ENCODE results near the gene PDE8B. TPM values are rescaled to one million over a fixed set of nuclear protein-coding genes. Genes with fewer than 3 reads are reported as not detected.

The PDE8B gene
- total RNA-seq, 1 experiment from 2014 or later = 0.17 TPM

DNA sequence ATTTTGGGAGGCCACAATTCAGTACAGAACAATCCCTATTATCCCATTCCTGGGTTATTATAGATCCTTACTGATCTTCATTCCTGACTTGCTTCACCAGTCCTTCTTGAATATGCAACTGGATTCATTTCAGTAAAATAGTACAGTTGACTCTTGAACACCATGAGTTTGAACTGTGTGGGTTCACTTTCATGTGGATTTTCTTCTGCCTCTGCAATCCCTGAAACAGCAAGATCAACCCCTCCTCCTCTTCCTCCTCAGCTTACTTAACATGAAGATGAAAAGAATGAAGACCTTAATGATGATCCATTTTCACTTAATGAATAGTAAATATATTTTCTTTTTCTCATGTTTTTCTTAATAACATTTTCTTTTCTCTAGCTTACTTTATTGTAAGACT, 8.3 kb upstream of the PDE8B start:
- Histone ChIP-seq H3K27me3 (ENCODE audit: insufficient read depth, low read length) (no peaks in the 10 kb centered on the region), H2AFZ (ENCODE audit: low read depth, low read length, poor library complexity, severe bottlenecking) (no peak overlapping the region), H3K4me2 (ENCODE audit: low read length) (no peak overlapping the region), H3K4me3 (replicated peaks in 1 of 2; ENCODE audit: low read depth in 1 of 2, low read length in 2 of 2) (no peak overlapping the region), H3K9ac (ENCODE audit: low read length) (no peak overlapping the region), H3K36me3 (ENCODE audit: control insufficient read depth in 1 of 2, insufficient read depth in 2 of 2, low read length in 2 of 2) (no peaks in the 10 kb centered on the region), H3K9me3 (ENCODE audit: control insufficient read depth in 1 of 2, insufficient read depth in 1 of 2, low read depth in 1 of 2, low read length in 2 of 2) (no peaks in the 10 kb centered on the region), H4K20me1 (ENCODE audit: insufficient read depth) (no peaks in the 10 kb centered on the region), H3K79me2 (ENCODE audit: insufficient read depth, low read length) (no peaks in the 10 kb centered on the region), H3K27ac (ENCODE audit: low read depth, low read length) (no peak overlapping the region), H3K4me1 (ENCODE audit: control insufficient read depth in 1 of 2, insufficient read depth in 2 of 2, low read length in 2 of 2) (no peaks in the 10 kb centered on the region), H3K9me2 (ENCODE audit: insufficient read depth) (no peaks in the 10 kb centered on the region; the same call in 1 of the 2 replicates)
- ATAC-seq (no peak), DNase-seq (ENCODE audit: low read depth, low spot score) (no peak)
- TF ChIP-seq EZH2phosphoT487 (IDR thresholded peaks at IDR 0.05; ENCODE audit: borderline replicate concordance) (no peak), POLR2AphosphoS5 (IDR thresholded peaks at IDR 0.05; ENCODE audit: low read depth, low read length) (no peak), ELF1 (IDR thresholded peaks at IDR 0.05; ENCODE audit: borderline replicate concordance, low read depth) (no peak), ZFX (IDR thresholded peaks at IDR 0.05) (no peak), TCF7L2 (IDR thresholded peaks at IDR 0.05; ENCODE audit: borderline replicate concordance, extremely low read depth, insufficient read depth, insufficient read length) (no peak), CBX3 (IDR thresholded peaks at IDR 0.05; ENCODE audit: low read depth) (no peak), EZH2 (IDR thresholded peaks at IDR 0.05) (no peak), YY1 (IDR thresholded peaks at IDR 0.05; ENCODE audit: extremely low read depth, insufficient replicate concordance, low read depth, low read length) (no peak), SIN3A (IDR thresholded peaks at IDR 0.05; ENCODE audit: low read depth) (no peak), FOSL1 (IDR thresholded peaks at IDR 0.05; ENCODE audit: low read depth) (no peak), EGR1 (IDR thresholded peaks at IDR 0.05; ENCODE audit: low read depth) (no peak), POLR2A (IDR thresholded peaks at IDR 0.05; ENCODE audit: borderline replicate concordance, extremely low read depth, insufficient read depth, insufficient read length) (no peak), CEBPB (IDR thresholded peaks at IDR 0.05; ENCODE audit: low read depth) (no peak)
- TF ChIP-seq, protein P1, sequence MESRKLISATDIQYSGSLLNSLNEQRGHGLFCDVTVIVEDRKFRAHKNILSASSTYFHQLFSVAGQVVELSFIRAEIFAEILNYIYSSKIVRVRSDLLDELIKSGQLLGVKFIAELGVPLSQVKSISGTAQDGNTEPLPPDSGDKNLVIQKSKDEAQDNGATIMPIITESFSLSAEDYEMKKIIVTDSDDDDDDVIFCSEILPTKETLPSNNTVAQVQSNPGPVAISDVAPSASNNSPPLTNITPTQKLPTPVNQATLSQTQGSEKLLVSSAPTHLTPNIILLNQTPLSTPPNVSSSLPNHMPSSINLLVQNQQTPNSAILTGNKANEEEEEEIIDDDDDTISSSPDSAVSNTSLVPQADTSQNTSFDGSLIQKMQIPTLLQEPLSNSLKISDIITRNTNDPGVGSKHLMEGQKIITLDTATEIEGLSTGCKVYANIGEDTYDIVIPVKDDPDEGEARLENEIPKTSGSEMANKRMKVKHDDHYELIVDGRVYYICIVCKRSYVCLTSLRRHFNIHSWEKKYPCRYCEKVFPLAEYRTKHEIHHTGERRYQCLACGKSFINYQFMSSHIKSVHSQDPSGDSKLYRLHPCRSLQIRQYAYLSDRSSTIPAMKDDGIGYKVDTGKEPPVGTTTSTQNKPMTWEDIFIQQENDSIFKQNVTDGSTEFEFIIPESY (IDR thresholded peaks at IDR 0.05; ENCODE audit: extremely low read depth, insufficient replicate concordance, low read length) = no peak
- TF ChIP-seq, protein P2, sequence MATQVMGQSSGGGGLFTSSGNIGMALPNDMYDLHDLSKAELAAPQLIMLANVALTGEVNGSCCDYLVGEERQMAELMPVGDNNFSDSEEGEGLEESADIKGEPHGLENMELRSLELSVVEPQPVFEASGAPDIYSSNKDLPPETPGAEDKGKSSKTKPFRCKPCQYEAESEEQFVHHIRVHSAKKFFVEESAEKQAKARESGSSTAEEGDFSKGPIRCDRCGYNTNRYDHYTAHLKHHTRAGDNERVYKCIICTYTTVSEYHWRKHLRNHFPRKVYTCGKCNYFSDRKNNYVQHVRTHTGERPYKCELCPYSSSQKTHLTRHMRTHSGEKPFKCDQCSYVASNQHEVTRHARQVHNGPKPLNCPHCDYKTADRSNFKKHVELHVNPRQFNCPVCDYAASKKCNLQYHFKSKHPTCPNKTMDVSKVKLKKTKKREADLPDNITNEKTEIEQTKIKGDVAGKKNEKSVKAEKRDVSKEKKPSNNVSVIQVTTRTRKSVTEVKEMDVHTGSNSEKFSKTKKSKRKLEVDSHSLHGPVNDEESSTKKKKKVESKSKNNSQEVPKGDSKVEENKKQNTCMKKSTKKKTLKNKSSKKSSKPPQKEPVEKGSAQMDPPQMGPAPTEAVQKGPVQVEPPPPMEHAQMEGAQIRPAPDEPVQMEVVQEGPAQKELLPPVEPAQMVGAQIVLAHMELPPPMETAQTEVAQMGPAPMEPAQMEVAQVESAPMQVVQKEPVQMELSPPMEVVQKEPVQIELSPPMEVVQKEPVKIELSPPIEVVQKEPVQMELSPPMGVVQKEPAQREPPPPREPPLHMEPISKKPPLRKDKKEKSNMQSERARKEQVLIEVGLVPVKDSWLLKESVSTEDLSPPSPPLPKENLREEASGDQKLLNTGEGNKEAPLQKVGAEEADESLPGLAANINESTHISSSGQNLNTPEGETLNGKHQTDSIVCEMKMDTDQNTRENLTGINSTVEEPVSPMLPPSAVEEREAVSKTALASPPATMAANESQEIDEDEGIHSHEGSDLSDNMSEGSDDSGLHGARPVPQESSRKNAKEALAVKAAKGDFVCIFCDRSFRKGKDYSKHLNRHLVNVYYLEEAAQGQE (IDR thresholded peaks at IDR 0.05; ENCODE audit: low read depth) = no peak
- TF ChIP-seq, protein P3, sequence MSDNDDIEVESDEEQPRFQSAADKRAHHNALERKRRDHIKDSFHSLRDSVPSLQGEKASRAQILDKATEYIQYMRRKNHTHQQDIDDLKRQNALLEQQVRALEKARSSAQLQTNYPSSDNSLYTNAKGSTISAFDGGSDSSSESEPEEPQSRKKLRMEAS (IDR thresholded peaks at IDR 0.05) = no peak
- TF ChIP-seq, protein P4, sequence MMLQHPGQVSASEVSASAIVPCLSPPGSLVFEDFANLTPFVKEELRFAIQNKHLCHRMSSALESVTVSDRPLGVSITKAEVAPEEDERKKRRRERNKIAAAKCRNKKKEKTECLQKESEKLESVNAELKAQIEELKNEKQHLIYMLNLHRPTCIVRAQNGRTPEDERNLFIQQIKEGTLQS (IDR thresholded peaks at IDR 0.05) = no peak
- intact Hi-C loops (cut with micrococcal nuclease) = no loop called here
- ChIA-PET POLR2A (no interaction called here), CTCF (no interaction called here), RAD21 (ENCODE audit: low non-redundant PET in 1 of 2, low total read pairs in 2 of 2, uncharacterized antibody in 2 of 2, unreplicated experiment in 2 of 2) (no interaction called here)
- BruUV-seq (replicated peaks) = no TSS peak

Data from HCT116 (cell line).